LNCAP (cell line): ENCODE data around the gene MXI1.

Source experiments
- CTCF ChIP-seq: fragments of 450-650 bp; IDR thresholded peaks from 2 replicates; pipeline ENCODE4 v1.5.1; 2017; ENCODE audit warnings: mild to moderate bottlenecking

MXI1 gene

GRCh38 chr10:110259317-110259716 is 51.9 kb downstream of the MXI1 start:
- no peak for TF ChIP-seq CTCF

GRCh38 chr10:110260746-110261477 is 53.5 kb downstream of the MXI1 start:
- no peak for TF ChIP-seq CTCF

- no peak for TF ChIP-seq CTCF
These were observed 55.8 kb downstream of the MXI1 start for GRCh38 chr10:110263164-110263563.

- no peak for TF ChIP-seq CTCF
These were observed 58.3 kb downstream of the MXI1 start for GRCh38 chr10:110265573-110266193.

GRCh38 chr10:110267276-110267675 is 59.9 kb downstream of the MXI1 start:
- TF ChIP-seq CTCF: no peak

GRCh38 chr10:110268442-110268841 is 61.0 kb downstream of the MXI1 start:
- no peak for TF ChIP-seq CTCF

GRCh38 chr10:110268971-110269370 is 61.6 kb downstream of the MXI1 start:
- TF ChIP-seq CTCF: no peak
